HCT116 (cell line): ENCODE results near the gene PRRT4. TPM values are rescaled to one million over a fixed set of nuclear protein-coding genes. Genes with fewer than 3 reads are reported as not detected.

Experiments used
- ATAC-seq: fragments of 200-7000 bp; cut with Tn5 transposase; 2 replicates; pipeline ENCODE4 v1.9.1; 2020; ENCODE audit warnings: mild to moderate bottlenecking, moderate library complexity
- BruUV-seq: library from RNA; stranded (reverse); fragments of 400-500 nt; replicated peaks from 2 replicates; lab custom pipeline; 2021; lab: Mats Ljungman, UMichigan
- CTCF ChIA-PET: fragments of 300-600 bp; sonication (Branson Sonifier 250); formaldehyde crosslinking; loops from one replicate; lab custom pipeline; 2021; ENCODE audit warnings: antibody characterized with exemption; lab: Charles Lee
- POLR2A ChIA-PET: fragments of 300-600, 350-600 bp; sonication (Branson Sonifier 250); formaldehyde crosslinking; loops from one replicate; lab custom pipeline; 2021; ENCODE audit warnings: antibody characterized with exemption; lab: Charles Lee
- RAD21 ChIA-PET, 2 experiments: fragments of 300-600 bp; sonication (Branson Sonifier 250); formaldehyde crosslinking; loops; one replicate each; lab custom pipeline; 2023; ENCODE audit warnings: low total read pairs in 2 of 2; ENCODE audit not compliant: uncharacterized antibody in 2 of 2, unreplicated experiment in 2 of 2, low non-redundant PET in 1 of 2; lab: Charles Lee
- DNase-seq: peaks from one replicate; pipeline ENCODE4 v3.0.0-alpha.2; 2010; ENCODE audit warnings: low read depth, low spot score
- H2AFZ ChIP-seq: fragments of 200-600 bp; shearing (Covaris generic), sonication (generic); 2 replicates; pipeline ENCODE4 v1.6.1; 2017; ENCODE audit warnings: low read depth, mixed run types, mixed read lengths, antibody characterized with exemption, low read length; ENCODE audit not compliant: poor library complexity, severe bottlenecking
- H3K27ac ChIP-seq: 2 replicates; pipeline ENCODE4 v1.5.1; 2012; ENCODE audit warnings: low read depth, low read length
- H3K27me3 ChIP-seq: fragments of 200-600 bp; sonication (generic); 2 replicates; pipeline ENCODE4 v1.6.1; 2016; ENCODE audit warnings: mixed run types, low read length, mixed read lengths; ENCODE audit not compliant: insufficient read depth
- H3K36me3 ChIP-seq, 2 experiments: fragments of 200-500 bp in 1 of 2; fragments of 200-600 bp in 1 of 2; sonication (Bioruptor generic) in 1 of 2; sonication (generic) in 1 of 2; 2 replicates each; pipeline versions ENCODE4 v1.5.1 to v1.6.1; 2014 to 2016; ENCODE audit warnings: low read length in 2 of 2, inconsistent platforms in 1 of 2, mixed read lengths in 1 of 2, mixed run types in 1 of 2; ENCODE audit not compliant: insufficient read depth in 2 of 2, control insufficient read depth in 1 of 2
- H3K4me1 ChIP-seq, 2 experiments: fragments of 200-600 bp in 1 of 2; sonication (generic) in 1 of 2; 2 replicates each; pipeline versions ENCODE4 v1.5.1 to v1.6.1; 2012 to 2017; ENCODE audit warnings: low read length in 2 of 2, inconsistent platforms in 1 of 2, mild to moderate bottlenecking in 1 of 2, mixed read lengths in 1 of 2, mixed run types in 1 of 2, moderate library complexity in 1 of 2; ENCODE audit not compliant: insufficient read depth in 2 of 2, control insufficient read depth in 1 of 2
- H3K4me2 ChIP-seq: fragments of 200-600 bp; sonication (generic); 2 replicates; pipeline ENCODE4 v1.6.1; 2017; ENCODE audit warnings: mixed run types, low read length, mixed read lengths
- H3K4me3 ChIP-seq, 2 experiments: fragments of 200-600 bp in 1 of 2; sonication (generic) in 1 of 2; replicated peaks in 1 of 2; 2 replicates each; pipeline ENCODE4 v1.5.1; 2011 to 2016; ENCODE audit warnings: low read length in 2 of 2, control low read depth in 1 of 2, low read depth in 1 of 2, mild to moderate bottlenecking in 1 of 2, mixed read lengths in 1 of 2, mixed run types in 1 of 2
- H3K79me2 ChIP-seq: fragments of 200-600 bp; sonication (generic); 2 replicates; pipeline ENCODE4 v1.6.1; 2017; ENCODE audit warnings: mild to moderate bottlenecking, mixed run types, low read length, moderate library complexity, mixed read lengths; ENCODE audit not compliant: insufficient read depth
- H3K9ac ChIP-seq: fragments of 200-600 bp; sonication (generic); 2 replicates; pipeline ENCODE4 v1.6.1; 2016; ENCODE audit warnings: low read length, mixed read lengths
- H3K9me2 ChIP-seq: fragments of 200-600 bp; sonication (generic), shearing (Covaris generic); 2 replicates; pipeline ENCODE4 v1.6.1; 2017; ENCODE audit warnings: mixed run types, mild to moderate bottlenecking, moderate library complexity; ENCODE audit not compliant: insufficient read depth
- H3K9me3 ChIP-seq, 2 experiments: fragments of 200-500 bp in 1 of 2; fragments of 200-600 bp in 1 of 2; sonication (Bioruptor generic) in 1 of 2; sonication (generic) in 1 of 2; 2 replicates each; pipeline ENCODE4 v1.6.1; 2014 to 2017; ENCODE audit warnings: low read length in 2 of 2, mixed read lengths in 2 of 2, inconsistent platforms in 1 of 2, low read depth in 1 of 2, mild to moderate bottlenecking in 1 of 2, mixed run types in 1 of 2, moderate library complexity in 1 of 2; ENCODE audit not compliant: control insufficient read depth in 1 of 2, insufficient read depth in 1 of 2
- H4K20me1 ChIP-seq: fragments of 200-600 bp; sonication (generic), shearing (Covaris generic); 2 replicates; pipeline ENCODE4 v1.6.1; 2017; ENCODE audit warnings: mixed run types, mild to moderate bottlenecking, moderate library complexity; ENCODE audit not compliant: insufficient read depth
- CTCF ChIP-seq, 3 experiments: fragments of 200-600 bp in 1 of 3; sonication (generic) in 1 of 3; IDR thresholded peaks in 2 of 3; conservative IDR thresholded peaks in 1 of 3; 2 replicates each; pipeline ENCODE4 v1.5.1; 2012 to 2017; ENCODE audit warnings: low read depth in 2 of 3, low read length in 2 of 3, antibody characterized with exemption in 1 of 3, borderline replicate concordance in 1 of 3, control low read depth in 1 of 3, mild to moderate bottlenecking in 1 of 3, mixed read lengths in 1 of 3, mixed run types in 1 of 3, moderate library complexity in 1 of 3; ENCODE audit not compliant: insufficient read depth in 1 of 3
- RAD21 ChIP-seq: IDR thresholded peaks from 2 replicates; pipeline ENCODE4 v1.6.1; 2012; ENCODE audit warnings: low read depth, mild to moderate bottlenecking
- ZFX ChIP-seq: fragments of 450-650 bp; IDR thresholded peaks from 2 replicates; pipeline ENCODE4 v1.6.1; 2017
- intact Hi-C: fragments of 100-400 bp; cut with micrococcal nuclease; formaldehyde crosslinking; loops from 2 replicates; pipeline ENCODE4 v1.10.0; 2022
- total RNA-seq: library from RNA; stranded (reverse); gene quantifications from one replicate; pipeline ENCODE4 v1.2.1, GENCODE V29; 2021; ENCODE audit not compliant: unreplicated experiment

The PRRT4 gene
- total RNA-seq, 1 experiment from 2014 or later, result 4.0 TPM

GRCh38 chr7:128387216-128388144 lies 26.0 kb upstream of the PRRT4 start:
- no peak overlapping the region for H3K9ac ChIP-seq
- H3K4me3 ChIP-seq, result no peak overlapping the region
- BruUV-seq, result no TSS peak
- ChIA-PET POLR2A (interaction anchor here (0.5 to 1.3 kb wide), 2 partner anchors 40 to 837 kb away, joined by 4 to 6 read pairs; no protein-coding TSS in a partner anchor), CTCF (interaction anchor here (0.6 to 5.9 kb wide), 17 partner anchors 8 to 758 kb away, joined by 3 to 134 read pairs (median 4); partner anchors contain the start of gene RBM28), RAD21 (interaction anchor here (0.6 to 1.7 kb wide), 4 partner anchors 25 to 69 kb away, joined by 3 to 14 read pairs (median 6); no protein-coding TSS in a partner anchor)
- no peaks in the 10 kb centered on the region for H3K9me3 ChIP-seq
- H4K20me1 ChIP-seq, result no peaks in the 10 kb centered on the region
- intact Hi-C loops, result loop anchor here (1.0 kb wide), 1 partner anchor 40 kb away; no protein-coding TSS in a partner anchor
- H3K4me1 ChIP-seq, result no peaks in the 10 kb centered on the region
- no peaks in the 10 kb centered on the region for H3K79me2 ChIP-seq
- no peak for TF ChIP-seq ZFX
- peak; percentile 82 for TF ChIP-seq RAD21
- peak; percentile 78 to 93 (median 90) for TF ChIP-seq CTCF (IDR thresholded peaks at IDR 0.05 in 2 of 3, conservative IDR thresholded peaks at IDR 0.05 in 1 of 3; ENCODE audit: borderline replicate concordance in 1 of 3, insufficient read depth in 1 of 3, low read depth in 2 of 3, low read length in 2 of 3)
- ATAC-seq (peak; percentile 93), DNase-seq (peak; percentile 54)
- H2AFZ ChIP-seq, result no peak overlapping the region
- no peak overlapping the region for H3K27ac ChIP-seq
- no peak overlapping the region for H3K4me2 ChIP-seq
- no peaks in the 10 kb centered on the region for H3K9me2 ChIP-seq
- H3K27me3 ChIP-seq, result no peaks in the 10 kb centered on the region
- 0 out of 4 replicates have a peak, but pooled peaks cover 0 to 6% of the 10 kb centered on the region in 2 experiments for H3K36me3 ChIP-seq
